ENCODE results near the gene POLR2J3.
"Not testable (repeated sequence)": the region's sequence is repeated elsewhere in the genome, so short reads cannot be mapped to it uniquely, and the experiment has no call there.

Gene POLR2J3

GRCh38 chr7:102581722-102582121 is 9.3 kb upstream of the POLR2J3 start:
- not testable (repeated sequence) for DNase-seq

- DNase-seq = not testable (repeated sequence)
Observed at GRCh38 chr7:102578486-102578885, 6.1 kb upstream of the POLR2J3 start.

DNA sequence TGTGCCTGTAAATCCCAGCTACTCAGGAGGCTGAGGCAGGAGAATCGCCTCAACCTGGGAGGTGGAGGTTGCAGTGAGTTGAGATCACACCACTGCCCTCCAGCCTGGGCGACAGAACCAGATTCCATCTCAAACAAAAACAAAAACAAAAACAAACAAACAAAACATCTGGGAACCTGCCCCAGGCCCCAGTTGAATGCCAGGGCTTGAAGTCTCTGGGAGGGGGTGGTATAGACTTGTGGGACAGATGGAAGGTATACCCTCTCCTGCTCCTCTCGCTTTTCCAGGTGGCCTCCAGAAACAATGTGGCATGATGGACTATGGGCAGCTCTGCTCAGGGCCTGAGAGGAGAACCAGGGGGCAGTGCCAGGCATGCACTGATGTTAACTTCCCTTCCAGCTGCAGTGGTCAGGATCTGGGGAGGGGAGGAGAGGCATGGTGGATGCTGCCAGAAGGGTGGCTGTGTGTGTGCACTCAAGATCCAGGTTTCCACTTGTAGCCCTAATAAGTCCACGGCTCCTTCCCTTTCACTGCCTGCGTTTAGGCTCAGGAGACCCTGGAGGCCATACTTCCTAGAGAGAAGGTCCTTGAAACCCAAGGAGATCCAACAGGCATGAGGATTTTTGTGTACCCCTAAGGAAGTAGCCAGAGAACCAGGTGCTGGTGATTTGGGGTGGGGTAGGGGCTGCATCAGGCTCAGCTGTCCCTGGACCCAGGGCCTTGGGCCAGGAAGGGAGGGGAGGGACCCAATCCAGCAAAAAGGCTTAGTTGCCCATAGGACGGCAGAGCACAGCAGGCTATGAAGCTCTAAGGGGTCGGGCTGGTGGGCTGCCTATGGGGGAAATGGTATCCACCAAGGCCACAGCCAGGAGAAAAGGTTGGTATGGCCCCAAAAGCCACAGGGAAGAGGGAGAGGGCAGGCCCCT is 5.2 kb upstream of the POLR2J3 start:
- not testable (repeated sequence) for DNase-seq

- DNase-seq = not testable (repeated sequence)
Observed at GRCh38 chr7:102576363-102576762, 4.0 kb upstream of the POLR2J3 start.

GRCh38 chr7:102574607-102575006 is 2.2 kb upstream of the POLR2J3 start:
- DNase-seq = not testable (repeated sequence)

- not testable (repeated sequence) for DNase-seq
Observed at GRCh38 chr7:102568620-102569019, 3.8 kb downstream of the POLR2J3 start.

DNA sequence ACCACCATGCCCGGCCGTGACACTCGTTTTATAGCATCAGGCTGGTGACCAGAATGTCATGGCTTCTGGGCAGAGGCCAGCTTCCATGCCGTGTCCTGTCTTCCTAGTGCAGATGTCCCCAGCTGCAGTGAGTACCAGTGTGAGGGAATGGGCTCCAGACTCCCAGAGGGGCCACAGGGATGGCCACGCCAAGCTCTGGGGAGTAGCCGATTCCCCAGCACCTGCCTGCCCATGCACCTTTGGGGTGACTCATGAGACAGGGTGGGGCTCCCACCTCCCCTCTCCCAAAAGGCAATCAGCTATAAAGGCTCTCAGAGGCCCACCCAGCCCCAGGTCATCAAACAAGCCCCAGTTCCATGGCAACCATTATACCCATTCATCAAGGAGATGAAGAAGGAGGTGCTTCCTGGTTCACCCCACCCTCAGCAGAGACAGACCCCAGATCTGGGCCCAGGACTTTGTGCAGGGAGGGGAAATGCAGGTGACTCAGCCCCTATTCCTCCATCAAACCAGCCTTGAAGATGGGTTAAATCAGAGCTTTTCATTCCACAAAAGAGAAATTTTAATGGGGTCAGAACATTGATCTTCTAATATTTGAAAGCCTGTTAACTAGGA is 21.5 kb downstream of the POLR2J3 start, which contains the start of gene SPDYE2:
TSS of gene SPDYE2 (plus strand) at position 419 of the 615 bp plus-strand sequence. CDS start 2,030 bp downstream, outside the sequence.
- not testable (repeated sequence) for DNase-seq

DNA sequence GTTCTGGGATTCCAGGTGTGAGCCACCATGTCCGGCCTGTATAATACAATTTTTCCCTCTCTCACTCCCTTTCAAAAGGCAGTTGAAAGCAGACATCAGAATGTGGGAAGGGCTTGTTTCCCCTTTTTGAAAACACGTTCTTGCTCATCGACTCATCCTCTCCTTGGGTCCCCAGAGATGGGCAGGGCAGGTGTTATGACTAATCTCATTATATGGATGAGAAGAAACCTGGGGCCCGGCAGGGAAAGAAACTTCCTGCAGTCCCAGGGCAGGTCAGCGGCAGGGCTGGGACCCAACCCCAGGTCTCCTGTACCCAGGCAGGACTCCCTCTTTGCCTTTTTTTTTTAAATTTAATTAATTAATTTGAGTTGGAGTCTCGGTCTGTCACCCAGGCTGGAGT is 26.0 kb downstream of the POLR2J3 start:
- not testable (repeated sequence) for DNase-seq

- DNase-seq = not testable (repeated sequence)
Observed at GRCh38 chr7:102545288-102545687, 27.1 kb downstream of the POLR2J3 start.

- not testable (repeated sequence) for DNase-seq
Observed at GRCh38 chr7:102544372-102544771, 28.0 kb downstream of the POLR2J3 start.

GRCh38 chr7:102543596-102543995 is 28.8 kb downstream of the POLR2J3 start, which contains the start of gene UPK3BL2:
TSS of gene UPK3BL2 (minus strand) at chr7:102543696. CDS start at chr7:102543636, 60 bp downstream.
- DNase-seq = not testable (repeated sequence)

GRCh38 chr7:102542771-102543170 is 29.6 kb downstream of the POLR2J3 start:
- DNase-seq = not testable (repeated sequence)

DNA sequence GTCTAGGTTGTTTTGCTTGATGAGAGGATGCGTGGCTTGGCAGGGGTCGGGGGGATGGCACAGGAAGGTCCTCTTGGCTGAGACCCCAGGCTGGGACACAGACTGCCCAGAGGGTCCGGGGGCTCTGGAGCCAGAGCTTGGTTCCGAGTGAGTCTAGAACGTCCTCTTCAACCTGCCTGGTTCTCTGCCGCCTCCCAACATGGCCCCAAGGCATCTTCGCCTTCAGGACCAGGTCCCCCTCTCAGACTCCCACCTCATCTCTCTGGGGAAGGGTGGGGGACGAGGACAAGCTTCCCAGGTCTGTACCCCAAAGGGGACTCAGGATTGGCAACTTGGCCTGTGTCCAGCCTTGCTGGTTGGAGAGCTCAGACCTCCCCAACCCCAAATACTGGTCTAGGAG is 30.3 kb downstream of the POLR2J3 start:
- not testable (repeated sequence) for DNase-seq

- not testable (repeated sequence) for DNase-seq
Observed at GRCh38 chr7:102540604-102541003, 31.8 kb downstream of the POLR2J3 start.

- DNase-seq = not testable (repeated sequence)
Observed at GRCh38 chr7:102535062-102535615, 37.2 kb downstream of the POLR2J3 start.

DNA sequence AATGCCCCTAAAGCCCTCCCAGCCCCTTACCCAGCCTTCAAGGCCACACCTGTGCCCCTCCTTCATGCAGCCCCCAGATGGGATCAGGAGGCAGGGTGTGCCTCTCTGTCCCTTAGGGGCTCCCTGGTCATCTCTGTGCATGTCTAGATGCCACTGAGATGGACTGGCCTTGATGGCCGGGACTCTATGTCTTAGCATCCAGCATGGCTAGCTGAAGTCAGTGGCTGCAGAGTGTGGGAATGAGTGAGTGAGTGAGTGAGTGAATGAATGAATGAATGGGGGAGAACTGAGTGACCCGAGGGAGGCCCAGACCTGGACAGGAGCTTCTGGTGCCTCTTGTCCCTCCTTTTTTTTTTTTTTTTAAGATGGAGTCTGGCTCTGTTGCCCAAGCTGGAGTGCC is 40.3 kb downstream of the POLR2J3 start:
- not testable (repeated sequence) for DNase-seq

DNA sequence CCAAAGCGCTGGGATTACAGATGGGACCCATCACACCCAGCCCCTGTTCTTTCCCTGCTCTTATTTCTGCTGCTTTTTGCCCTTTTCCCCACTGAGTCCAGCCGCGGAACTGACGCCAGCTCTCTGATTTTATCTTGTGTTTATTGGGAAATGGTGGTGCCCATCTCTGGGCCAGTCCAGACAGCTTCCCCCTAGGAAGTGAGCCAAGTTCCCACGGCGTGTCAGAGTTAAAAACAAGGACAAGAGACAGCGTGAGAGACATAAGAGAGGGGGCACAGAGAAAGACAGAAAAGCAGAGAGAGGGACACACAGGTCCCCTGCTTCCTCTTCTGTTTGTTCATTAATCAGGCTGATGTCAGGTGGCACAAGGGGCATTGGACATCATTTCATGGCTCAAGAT is 40.8 kb downstream of the POLR2J3 start:
- DNase-seq = not testable (repeated sequence)

DNA sequence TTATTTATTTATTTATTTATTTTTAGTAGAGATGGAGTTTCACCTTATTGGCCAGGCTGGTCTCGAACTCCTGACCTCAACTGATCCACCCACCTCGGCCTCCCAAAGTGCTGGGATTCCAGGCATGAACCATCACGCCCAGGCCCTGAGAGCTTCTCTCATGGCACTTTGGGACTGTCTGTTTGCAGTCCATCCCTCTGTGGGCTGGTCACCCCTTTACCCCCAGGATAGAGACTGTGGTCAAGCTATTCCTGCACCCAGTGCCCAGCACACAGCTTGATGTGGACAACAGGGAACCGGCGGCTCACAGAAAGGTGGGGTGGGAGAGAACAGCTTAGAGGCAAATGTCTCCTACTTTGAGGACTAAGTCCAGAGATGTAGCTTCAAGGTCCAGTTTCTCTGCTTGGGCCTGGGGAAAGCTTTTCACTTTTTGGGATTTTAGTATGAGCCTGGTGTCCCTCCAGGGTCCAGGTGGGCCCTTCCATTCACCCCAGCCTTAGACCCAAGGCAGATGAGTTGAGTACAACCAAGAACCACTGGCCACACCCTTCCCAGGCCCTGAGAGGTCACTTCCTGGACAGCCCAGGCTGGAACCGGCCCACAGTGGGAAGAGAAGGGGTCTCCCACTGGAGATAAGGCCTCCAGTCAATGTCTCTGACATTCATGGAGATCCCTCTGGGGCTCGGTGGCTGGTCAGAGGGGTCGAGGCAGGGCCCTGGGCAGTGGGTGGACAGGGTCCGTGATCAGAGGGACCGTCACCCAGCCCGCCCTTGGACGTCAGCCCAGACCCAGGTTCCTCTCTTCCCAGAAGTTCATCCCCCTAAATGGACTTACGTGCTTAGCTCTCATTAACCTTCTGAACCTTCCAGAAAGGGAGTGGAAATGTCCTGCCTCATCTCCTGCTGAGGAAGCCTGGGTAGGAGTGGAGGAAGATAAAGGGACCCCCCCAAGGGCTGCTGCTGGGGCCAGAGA is 44.3 kb downstream of the POLR2J3 start:
- not testable (repeated sequence) for DNase-seq

- DNase-seq = not testable (repeated sequence)
Observed at GRCh38 chr7:102527182-102527581, 45.2 kb downstream of the POLR2J3 start.

DNA sequence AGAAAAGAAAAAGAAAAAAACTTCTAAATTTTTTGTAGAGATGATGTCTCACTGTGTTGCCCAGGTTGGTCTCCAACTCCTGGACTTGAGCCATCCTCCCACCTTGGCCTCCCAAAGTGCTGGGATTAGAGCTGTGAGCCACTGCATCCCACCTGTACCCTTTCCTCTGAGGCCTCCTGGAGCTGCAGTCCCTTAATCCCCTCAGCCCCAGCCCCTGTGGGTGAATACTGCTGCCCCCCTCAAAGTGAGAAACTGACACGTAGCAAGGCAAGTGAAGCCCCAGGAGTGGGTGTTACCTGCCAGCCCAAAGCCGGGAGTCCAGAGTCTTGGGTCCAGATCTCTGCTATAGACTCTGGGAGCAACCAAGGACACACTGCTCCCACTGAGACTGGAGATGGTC is 47.6 kb downstream of the POLR2J3 start:
- DNase-seq = not testable (repeated sequence)

- not testable (repeated sequence) for DNase-seq
Observed at GRCh38 chr7:102520797-102521196, 51.6 kb downstream of the POLR2J3 start.

Measured in activated CD4-positive, alpha-beta T cell treated with anti-CD3 and anti-CD28 coated beads, Interleukin-2, Interleukin-6, amounts not matched to agents 100 ng/mL and 50 ng/mL, durations not matched to agents 16 hours and 8 hours (primary cell).